ENCODE measurements around the gene NDUFAF5.

DNA sequence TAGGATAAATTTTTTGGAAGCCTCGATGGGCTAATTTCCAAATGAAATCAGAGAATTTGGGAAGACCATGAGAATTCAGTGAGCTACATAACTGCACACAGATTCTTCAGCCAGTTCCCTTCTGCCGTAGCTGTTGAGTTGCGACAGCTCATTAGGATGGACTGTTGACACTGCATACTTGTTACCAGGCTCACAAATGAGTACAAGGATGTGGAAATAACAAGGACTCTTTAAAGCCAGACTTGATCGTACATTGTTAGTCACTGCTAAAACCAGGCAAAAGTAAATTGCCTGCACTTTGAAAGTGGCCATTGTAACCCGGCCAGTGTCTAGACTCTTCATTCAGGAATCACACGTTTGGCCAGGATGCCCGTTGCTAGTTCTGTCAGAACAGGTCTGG is 37.0 kb downstream of the NDUFAF5 start:
- TF ChIP-seq EZH2 (IDR thresholded peaks at IDR 0.05; ENCODE audit: borderline replicate concordance) (no peak), CTCF (IDR thresholded peaks at IDR 0.05; ENCODE audit: poor library complexity) (no peak)

All from hepatocyte (in vitro differentiated cells).